TTC549 (cell line): Measurements from ENCODE around the gene ATP6V0D1.

Experiments
- FAIRE-seq: peaks from 2 replicates; lab custom pipeline; 2012; peaks lifted over from hg19 to GRCh38; lab: Jason Lieb, UNC

Gene ATP6V0D1

GRCh38 chr16:67445441-67445912 lies 35.5 kb downstream of the ATP6V0D1 start:
- no peak for FAIRE-seq

GRCh38 chr16:67445126-67445426 lies 35.9 kb downstream of the ATP6V0D1 start:
- FAIRE-seq = no peak

- FAIRE-seq = no peak
Observed at GRCh38 chr16:67444259-67445125, 36.5 kb downstream of the ATP6V0D1 start.

- FAIRE-seq = no peak
Observed at GRCh38 chr16:67443265-67443664, 37.7 kb downstream of the ATP6V0D1 start.

GRCh38 chr16:67442581-67443255 lies 38.2 kb downstream of the ATP6V0D1 start:
- no peak for FAIRE-seq

- no peak for FAIRE-seq
Observed at GRCh38 chr16:67441907-67442306, 39.0 kb downstream of the ATP6V0D1 start.

GRCh38 chr16:67441271-67441753 lies 39.6 kb downstream of the ATP6V0D1 start:
- FAIRE-seq = no peak

GRCh38 chr16:67438824-67439393 lies 42.0 kb downstream of the ATP6V0D1 start:
- no peak for FAIRE-seq

- no peak for FAIRE-seq
Observed at GRCh38 chr16:67438098-67438791, 42.7 kb downstream of the ATP6V0D1 start.

GRCh38 chr16:67437513-67437912 lies 43.4 kb downstream of the ATP6V0D1 start:
- no peak for FAIRE-seq

- no peak for FAIRE-seq
Observed at GRCh38 chr16:67436640-67437193, 44.2 kb downstream of the ATP6V0D1 start.

- no peak for FAIRE-seq
Observed at GRCh38 chr16:67435758-67436164, 45.2 kb downstream of the ATP6V0D1 start.

GRCh38 chr16:67433131-67433719 lies 47.7 kb downstream of the ATP6V0D1 start:
- no peak for FAIRE-seq

- FAIRE-seq = no peak
Observed at GRCh38 chr16:67432506-67432890, 48.5 kb downstream of the ATP6V0D1 start.

- no peak for FAIRE-seq
Observed at GRCh38 chr16:67431775-67432505, 49.0 kb downstream of the ATP6V0D1 start.

GRCh38 chr16:67430977-67431774 lies 49.8 kb downstream of the ATP6V0D1 start, which contains the start of gene HSD11B2:
HSD11B2 (plus strand) TSS chr16:67431121; CDS start chr16:67431249, 128 bp downstream.
- FAIRE-seq = no peak

GRCh38 chr16:67430504-67430976 lies 50.4 kb downstream of the ATP6V0D1 start:
- FAIRE-seq = no peak

- FAIRE-seq = no peak
Observed at GRCh38 chr16:67429799-67430503, 51.0 kb downstream of the ATP6V0D1 start.

GRCh38 chr16:67429053-67429798 lies 51.7 kb downstream of the ATP6V0D1 start:
- no peak for FAIRE-seq
